Measurements from ENCODE around the gene MAP3K5. TPM values are rescaled to one million over a fixed set of nuclear protein-coding genes. Genes with fewer than 3 reads are reported as not detected.

Gene MAP3K5
- total RNA-seq, 1 donor from 2014 or later: 5.8 TPM

GRCh38 chr6:136643850-136644596, 148.3 kb downstream of the MAP3K5 start:
- DNase-seq: peak; percentile 95

GRCh38 chr6:136641873-136642465, 150.3 kb downstream of the MAP3K5 start:
- no peak for DNase-seq

GRCh38 chr6:136641166-136641565, 151.1 kb downstream of the MAP3K5 start:
- DNase-seq: no peak

- DNase-seq: no peak
Measured at GRCh38 chr6:136640132-136640915, 152.0 kb downstream of the MAP3K5 start.

- no peak for DNase-seq
Measured at GRCh38 chr6:136639702-136640101, 152.6 kb downstream of the MAP3K5 start.

- DNase-seq: no peak
Measured at GRCh38 chr6:136635615-136636014, 156.7 kb downstream of the MAP3K5 start.

GRCh38 chr6:136633355-136633754, 158.9 kb downstream of the MAP3K5 start:
- no peak for DNase-seq

- DNase-seq: peak; percentile 84
Measured at GRCh38 chr6:136628996-136629395, 163.3 kb downstream of the MAP3K5 start.

- DNase-seq: no peak
Measured at GRCh38 chr6:136627191-136627590, 165.1 kb downstream of the MAP3K5 start.

GRCh38 chr6:136625293-136625692, 167.0 kb downstream of the MAP3K5 start:
- no peak for DNase-seq

- DNase-seq: no peak
Measured at GRCh38 chr6:136624347-136624746, 167.9 kb downstream of the MAP3K5 start.

- no peak for DNase-seq
Measured at GRCh38 chr6:136618086-136618485, 174.2 kb downstream of the MAP3K5 start.

- DNase-seq: no peak
Measured at GRCh38 chr6:136616527-136616926, 175.8 kb downstream of the MAP3K5 start.

- no peak for DNase-seq
Measured at GRCh38 chr6:136614994-136615393, 177.3 kb downstream of the MAP3K5 start.

GRCh38 chr6:136614350-136614749, 177.9 kb downstream of the MAP3K5 start:
- no peak for DNase-seq

GRCh38 chr6:136613477-136613876, 178.8 kb downstream of the MAP3K5 start:
- DNase-seq: no peak

GRCh38 chr6:136612666-136613389, 179.4 kb downstream of the MAP3K5 start:
- no peak for DNase-seq

GRCh38 chr6:136611746-136612145, 180.5 kb downstream of the MAP3K5 start:
- no peak for DNase-seq

- no peak for DNase-seq
Measured at GRCh38 chr6:136611133-136611532, 181.1 kb downstream of the MAP3K5 start.

- peak; percentile 81 for DNase-seq
Measured at GRCh38 chr6:136609873-136610706, 182.2 kb downstream of the MAP3K5 start.

- peak; percentile 16 for DNase-seq
Measured at GRCh38 chr6:136608991-136609390, 183.3 kb downstream of the MAP3K5 start.

Data from dermis blood vessel endothelial cell (primary cell).